AG10803 (cell line): ENCODE data around the gene FTCD.
"Not testable (repeated sequence)": the region's sequence is repeated elsewhere in the genome, so short reads cannot be mapped to it uniquely, and the experiment has no call there.

ENCODE experiments used
- DNase-seq: peaks from one replicate; pipeline ENCODE4 v3.0.0; 2010; ENCODE audit warnings: low read depth
- H3K4me3 ChIP-seq: 2 replicates; pipeline ENCODE4 v1.5.1; 2011; ENCODE audit warnings: mild to moderate bottlenecking, low read length, control low read depth
- TF ChIP-seq, protein P1 (sequence below): conservative IDR thresholded peaks from 2 replicates; pipeline ENCODE4 v1.5.1; 2011; ENCODE audit warnings: mild to moderate bottlenecking, low read length, control low read depth, inconsistent platforms

Gene FTCD, protein sequence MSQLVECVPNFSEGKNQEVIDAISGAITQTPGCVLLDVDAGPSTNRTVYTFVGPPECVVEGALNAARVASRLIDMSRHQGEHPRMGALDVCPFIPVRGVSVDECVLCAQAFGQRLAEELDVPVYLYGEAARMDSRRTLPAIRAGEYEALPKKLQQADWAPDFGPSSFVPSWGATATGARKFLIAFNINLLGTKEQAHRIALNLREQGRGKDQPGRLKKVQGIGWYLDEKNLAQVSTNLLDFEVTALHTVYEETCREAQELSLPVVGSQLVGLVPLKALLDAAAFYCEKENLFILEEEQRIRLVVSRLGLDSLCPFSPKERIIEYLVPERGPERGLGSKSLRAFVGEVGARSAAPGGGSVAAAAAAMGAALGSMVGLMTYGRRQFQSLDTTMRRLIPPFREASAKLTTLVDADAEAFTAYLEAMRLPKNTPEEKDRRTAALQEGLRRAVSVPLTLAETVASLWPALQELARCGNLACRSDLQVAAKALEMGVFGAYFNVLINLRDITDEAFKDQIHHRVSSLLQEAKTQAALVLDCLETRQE

DNA sequence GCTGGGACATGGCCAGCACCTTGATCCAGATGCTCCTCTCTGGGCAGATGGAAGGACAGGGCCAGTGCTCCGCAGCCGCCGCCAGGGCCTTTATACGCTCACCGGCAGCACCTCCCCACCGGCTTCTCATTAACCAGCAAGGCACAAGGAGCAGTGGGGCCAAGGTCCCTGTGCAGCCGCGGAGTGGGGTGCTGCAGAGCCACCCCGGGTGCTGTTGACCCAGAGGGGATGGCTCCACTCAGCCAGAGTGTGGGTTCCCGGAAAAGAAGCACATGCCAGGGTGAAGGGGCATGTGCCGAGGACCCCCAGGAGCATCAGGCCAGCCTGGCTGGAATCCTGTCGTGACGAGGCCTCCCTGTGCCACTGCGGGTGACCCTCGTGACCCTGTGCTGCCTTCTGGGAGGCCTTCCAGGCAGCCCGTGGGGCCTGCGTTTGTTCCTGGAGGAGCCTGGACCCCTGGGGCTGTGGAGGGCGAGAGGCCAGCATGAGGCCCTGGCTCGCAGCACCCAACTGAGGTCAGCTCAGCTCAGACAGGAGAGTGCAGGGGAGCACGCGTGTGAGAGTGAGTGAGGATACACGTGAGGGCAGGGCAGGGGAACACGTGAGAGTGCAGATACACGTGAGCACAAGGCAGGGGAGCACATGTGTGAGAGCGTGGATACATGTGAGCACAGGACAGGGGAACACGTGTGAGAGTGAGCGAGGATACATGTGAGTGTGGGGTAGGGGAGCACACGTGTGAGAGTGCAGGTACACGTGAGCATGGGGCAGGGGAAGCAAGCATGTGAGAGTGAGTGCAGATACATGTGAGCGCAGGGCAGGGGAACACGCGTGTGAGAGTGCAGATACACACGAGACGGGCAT lies at the start of gene FTCD:
TSS of gene FTCD (minus strand) at position 66 of the 864 bp plus-strand sequence. CDS start at position 10, 56 bp downstream.
- DNase-seq: no peak
- H3K4me3 ChIP-seq: no peak within 1 kb of the TSS
- TF ChIP-seq, protein P1, sequence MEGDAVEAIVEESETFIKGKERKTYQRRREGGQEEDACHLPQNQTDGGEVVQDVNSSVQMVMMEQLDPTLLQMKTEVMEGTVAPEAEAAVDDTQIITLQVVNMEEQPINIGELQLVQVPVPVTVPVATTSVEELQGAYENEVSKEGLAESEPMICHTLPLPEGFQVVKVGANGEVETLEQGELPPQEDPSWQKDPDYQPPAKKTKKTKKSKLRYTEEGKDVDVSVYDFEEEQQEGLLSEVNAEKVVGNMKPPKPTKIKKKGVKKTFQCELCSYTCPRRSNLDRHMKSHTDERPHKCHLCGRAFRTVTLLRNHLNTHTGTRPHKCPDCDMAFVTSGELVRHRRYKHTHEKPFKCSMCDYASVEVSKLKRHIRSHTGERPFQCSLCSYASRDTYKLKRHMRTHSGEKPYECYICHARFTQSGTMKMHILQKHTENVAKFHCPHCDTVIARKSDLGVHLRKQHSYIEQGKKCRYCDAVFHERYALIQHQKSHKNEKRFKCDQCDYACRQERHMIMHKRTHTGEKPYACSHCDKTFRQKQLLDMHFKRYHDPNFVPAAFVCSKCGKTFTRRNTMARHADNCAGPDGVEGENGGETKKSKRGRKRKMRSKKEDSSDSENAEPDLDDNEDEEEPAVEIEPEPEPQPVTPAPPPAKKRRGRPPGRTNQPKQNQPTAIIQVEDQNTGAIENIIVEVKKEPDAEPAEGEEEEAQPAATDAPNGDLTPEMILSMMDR: no peak

DNA sequence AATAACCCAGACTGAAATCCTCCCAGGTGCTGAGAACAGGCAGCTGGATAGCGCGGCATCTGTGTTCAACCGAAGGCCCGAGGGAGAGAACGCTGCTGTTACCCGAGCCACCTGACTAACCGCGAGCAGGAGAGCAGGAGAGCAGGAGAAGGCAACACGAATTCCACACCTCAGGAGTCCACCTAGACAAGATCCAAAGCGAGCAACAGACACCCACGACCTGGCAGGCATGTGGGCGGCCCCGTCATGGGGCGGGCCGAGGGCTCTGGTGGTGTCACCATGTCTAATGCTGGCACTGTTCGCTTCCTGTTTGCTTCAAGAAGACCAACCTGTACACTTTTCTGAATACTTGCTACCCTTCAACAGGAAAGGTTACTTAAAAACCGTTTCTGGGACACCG lies 49.8 kb upstream of the FTCD start:
- DNase-seq: no peak
- TF ChIP-seq, protein P1: no peak
- no peak overlapping the region for H3K4me3 ChIP-seq

DNA sequence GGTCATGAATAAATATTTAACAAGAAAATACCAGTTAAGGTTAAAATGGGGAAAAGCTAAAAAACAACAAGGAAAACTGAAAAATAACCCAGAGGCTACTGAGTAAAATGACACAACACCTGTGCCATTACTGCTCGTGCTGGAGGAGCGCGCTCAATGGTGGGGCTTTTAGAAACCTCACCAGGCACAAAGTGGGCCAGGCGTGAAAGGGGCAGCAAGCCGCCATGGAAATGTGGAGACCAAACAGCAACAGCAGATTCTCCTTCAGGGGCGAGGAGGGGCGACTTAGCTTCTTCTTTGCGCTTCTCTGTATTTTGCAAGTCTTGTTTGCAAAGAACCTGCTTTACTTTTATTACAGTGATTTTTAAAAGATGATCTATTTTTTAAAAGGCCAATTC lies 47.8 kb upstream of the FTCD start:
- DNase-seq: no peak
- TF ChIP-seq, protein P1: no peak

DNA sequence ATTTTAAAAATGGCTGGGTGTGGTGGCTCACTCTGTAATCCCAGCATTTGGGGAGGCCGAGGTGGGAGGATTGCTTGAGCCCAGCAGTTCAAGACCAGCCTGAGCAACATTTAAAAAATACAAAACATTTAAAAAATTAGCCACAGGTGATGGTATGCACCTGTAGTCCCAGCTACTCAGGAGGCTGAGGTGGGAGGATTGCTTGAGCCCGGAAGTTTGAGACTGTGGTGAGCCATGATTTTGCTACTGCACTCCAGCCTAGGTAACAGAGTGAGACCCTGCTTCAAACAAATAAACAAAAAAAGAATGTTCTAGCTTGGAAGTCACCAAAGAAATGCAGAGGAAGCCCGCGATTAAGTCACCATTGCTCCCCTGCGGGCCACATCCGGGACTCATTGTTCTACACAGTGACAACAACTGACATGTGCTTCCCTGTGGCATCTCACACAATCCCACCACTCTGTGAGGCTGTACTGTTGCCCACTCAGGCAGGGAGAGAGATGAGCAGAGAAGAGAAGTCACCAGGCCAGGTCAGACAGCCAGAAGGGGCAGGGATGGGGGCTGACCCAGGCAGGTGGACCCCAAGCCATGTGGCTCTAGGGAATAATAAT lies 47.3 kb upstream of the FTCD start:
- TF ChIP-seq, protein P1: no peak
- DNase-seq: no peak
- no peak overlapping the region for H3K4me3 ChIP-seq

More for the DNA sequence above, 47.8 kb upstream of the FTCD start:
- no peak overlapping the region for H3K4me3 ChIP-seq

DNA sequence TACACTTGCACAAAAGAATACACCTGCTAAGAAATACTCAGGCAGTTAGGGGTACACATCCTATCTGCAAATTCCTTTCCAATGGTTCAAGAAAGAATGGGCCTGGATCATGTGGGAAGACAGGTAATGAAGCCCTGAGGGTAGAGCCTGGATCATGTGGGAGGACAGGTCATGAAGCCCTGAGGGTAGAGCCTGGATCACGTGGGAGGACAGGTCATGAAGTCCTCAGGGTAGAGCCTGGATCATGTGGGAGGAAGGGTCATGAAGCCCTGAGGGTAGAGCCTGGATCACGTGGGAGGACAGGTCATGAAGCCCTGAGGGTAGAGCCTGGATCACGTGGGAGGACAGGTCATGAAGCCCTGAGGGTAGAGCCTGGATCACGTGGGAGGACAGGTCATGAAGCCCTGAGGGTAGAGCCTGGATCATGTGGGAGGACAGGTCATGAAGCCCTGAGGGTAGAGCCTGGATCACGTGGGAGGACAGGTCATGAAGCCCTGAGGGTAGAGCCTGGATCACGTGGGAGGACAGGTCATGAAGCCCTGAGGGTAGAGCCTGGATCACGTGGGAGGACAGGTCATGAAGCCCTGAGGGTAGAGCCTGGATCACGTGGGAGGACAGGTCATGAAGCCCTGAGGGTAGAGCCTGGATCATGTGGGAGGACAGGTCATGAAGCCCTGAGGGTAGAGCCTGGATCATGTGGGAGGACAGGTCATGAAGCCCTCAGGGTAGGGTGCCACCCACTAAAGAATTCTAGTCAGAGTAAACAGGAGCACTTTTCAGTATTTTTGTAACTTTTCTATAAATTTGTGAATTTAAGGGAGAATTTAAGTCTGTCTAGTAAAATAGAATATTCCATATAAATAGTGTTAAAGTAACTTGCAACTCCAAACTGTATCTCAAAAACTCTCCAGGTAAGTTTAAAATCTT lies 45.8 kb upstream of the FTCD start:
- H3K4me3 ChIP-seq, DNase-seq: not testable (repeated sequence)

DNA sequence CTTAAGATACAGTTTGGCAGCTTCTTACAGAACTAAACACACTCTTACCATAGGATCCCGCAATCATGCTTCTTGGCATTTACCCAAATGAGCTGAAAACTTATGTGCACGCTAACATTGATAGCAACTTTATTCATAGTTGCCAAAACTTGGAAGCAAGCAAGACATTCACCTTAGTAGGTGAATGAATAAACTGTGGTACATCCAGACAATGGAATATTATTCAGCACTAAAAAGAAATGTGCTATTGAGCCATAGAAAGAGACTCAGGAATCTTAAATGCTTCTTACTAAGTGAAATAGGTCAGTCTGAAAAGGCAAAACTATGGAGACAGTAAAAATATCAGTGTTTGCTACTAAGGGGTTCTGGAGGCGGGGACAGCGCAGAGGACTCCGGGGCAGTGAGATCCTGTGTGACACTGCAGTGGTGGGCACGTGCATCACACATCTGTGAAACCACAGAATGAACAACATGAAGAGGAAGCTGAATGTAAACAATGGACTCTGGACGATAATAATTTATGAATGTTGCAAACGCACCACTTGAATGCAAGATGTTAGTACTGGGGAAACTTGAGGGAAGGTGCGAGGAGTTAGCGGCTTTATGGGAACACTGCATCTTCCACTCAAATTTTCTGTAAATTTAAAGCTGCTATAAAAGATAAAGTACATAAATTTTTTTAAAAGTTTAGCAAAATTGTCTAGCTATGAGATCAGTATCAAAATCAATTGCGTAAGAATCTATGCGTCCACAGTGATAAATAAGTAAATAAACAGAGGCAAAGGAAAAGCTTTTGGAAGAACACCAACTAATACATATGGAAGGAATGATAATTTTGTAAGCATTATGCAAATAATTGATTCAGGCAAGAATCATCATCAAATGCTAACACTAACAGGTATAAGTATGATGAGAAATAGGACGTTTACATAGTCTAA lies 44.3 kb upstream of the FTCD start:
- no peak overlapping the region for H3K4me3 ChIP-seq
- no peak for DNase-seq
- TF ChIP-seq, protein P1: no peak
